Measurements from ENCODE around the gene KANSL3.

GRCh38 chr2:96656540-96656939 is 18.4 kb upstream of the KANSL3 start:
- TF ChIP-seq CTCF (conservative IDR thresholded peaks at IDR 0.05), result no peak
- no peak for TF ChIP-seq ZFX (IDR thresholded peaks at IDR 0.05)
